ENCODE results near the gene FBXL7.

The FBXL7 gene

GRCh38 chr5:15646371-15646770 lies 146.4 kb downstream of the FBXL7 start (continued):
- TF ChIP-seq CREB5 (CRISPR knock-in tag; IDR thresholded peaks at IDR 0.05; ENCODE audit: low read depth) (no peak), ISL1 (CRISPR knock-in tag; IDR thresholded peaks at IDR 0.05) (no peak)

DNA sequence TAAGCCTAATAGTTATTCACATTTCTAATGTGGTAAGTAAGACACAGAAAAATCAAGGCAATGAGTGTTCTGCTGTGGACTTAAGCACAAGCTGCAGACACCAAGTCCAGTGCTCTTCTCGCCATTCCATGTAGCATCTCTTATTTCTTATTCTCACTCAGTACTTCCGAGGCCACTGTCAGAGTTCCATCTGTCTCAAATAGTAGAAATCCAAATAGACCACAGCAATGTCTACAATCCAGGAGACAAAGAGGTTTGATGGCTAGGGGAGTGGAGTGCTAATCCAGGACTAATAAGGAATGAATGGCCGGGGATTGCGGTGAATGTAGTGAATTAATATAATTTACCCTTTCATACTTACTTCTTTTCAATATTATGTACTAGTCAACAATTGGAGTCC lies 147.3 kb downstream of the FBXL7 start:
- TF ChIP-seq ZFP30 (CRISPR knock-in tag; IDR thresholded peaks at IDR 0.05) (no peak), RARB (CRISPR knock-in tag; IDR thresholded peaks at IDR 0.05) (no peak), GLIS3 (CRISPR knock-in tag; IDR thresholded peaks at IDR 0.05) (no peak), TCF4 (CRISPR knock-in tag; IDR thresholded peaks at IDR 0.05; ENCODE audit: borderline replicate concordance) (no peak), ZNF565 (CRISPR knock-in tag; conservative IDR thresholded peaks at IDR 0.05; ENCODE audit: low read depth) (no peak), ARNTL (CRISPR knock-in tag; IDR thresholded peaks at IDR 0.05; ENCODE audit: borderline replicate concordance, low read depth) (no peak), ZNF70 (CRISPR knock-in tag; IDR thresholded peaks at IDR 0.05) (no peak), CREB5 (CRISPR knock-in tag; IDR thresholded peaks at IDR 0.05; ENCODE audit: low read depth) (no peak), CSDC2 (CRISPR knock-in tag; IDR thresholded peaks at IDR 0.05) (no peak), ZFP3 (CRISPR knock-in tag; IDR thresholded peaks at IDR 0.05) (no peak), OSR1 (CRISPR knock-in tag; IDR thresholded peaks at IDR 0.05) (no peak), ESRRG (CRISPR knock-in tag; IDR thresholded peaks at IDR 0.05) (no peak)
- TF ChIP-seq, protein P1, sequence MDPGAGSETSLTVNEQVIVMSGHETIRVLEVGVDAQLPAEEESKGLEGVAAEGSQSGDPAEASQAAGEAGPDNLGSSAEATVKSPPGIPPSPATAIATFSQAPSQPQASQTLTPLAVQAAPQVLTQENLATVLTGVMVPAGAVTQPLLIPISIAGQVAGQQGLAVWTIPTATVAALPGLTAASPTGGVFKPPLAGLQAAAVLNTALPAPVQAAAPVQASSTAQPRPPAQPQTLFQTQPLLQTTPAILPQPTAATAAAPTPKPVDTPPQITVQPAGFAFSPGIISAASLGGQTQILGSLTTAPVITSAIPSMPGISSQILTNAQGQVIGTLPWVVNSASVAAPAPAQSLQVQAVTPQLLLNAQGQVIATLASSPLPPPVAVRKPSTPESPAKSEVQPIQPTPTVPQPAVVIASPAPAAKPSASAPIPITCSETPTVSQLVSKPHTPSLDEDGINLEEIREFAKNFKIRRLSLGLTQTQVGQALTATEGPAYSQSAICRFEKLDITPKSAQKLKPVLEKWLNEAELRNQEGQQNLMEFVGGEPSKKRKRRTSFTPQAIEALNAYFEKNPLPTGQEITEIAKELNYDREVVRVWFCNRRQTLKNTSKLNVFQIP (CRISPR knock-in tag; IDR thresholded peaks at IDR 0.05; ENCODE audit: borderline replicate concordance, low read depth): no peak
- TF ChIP-seq, protein P2, sequence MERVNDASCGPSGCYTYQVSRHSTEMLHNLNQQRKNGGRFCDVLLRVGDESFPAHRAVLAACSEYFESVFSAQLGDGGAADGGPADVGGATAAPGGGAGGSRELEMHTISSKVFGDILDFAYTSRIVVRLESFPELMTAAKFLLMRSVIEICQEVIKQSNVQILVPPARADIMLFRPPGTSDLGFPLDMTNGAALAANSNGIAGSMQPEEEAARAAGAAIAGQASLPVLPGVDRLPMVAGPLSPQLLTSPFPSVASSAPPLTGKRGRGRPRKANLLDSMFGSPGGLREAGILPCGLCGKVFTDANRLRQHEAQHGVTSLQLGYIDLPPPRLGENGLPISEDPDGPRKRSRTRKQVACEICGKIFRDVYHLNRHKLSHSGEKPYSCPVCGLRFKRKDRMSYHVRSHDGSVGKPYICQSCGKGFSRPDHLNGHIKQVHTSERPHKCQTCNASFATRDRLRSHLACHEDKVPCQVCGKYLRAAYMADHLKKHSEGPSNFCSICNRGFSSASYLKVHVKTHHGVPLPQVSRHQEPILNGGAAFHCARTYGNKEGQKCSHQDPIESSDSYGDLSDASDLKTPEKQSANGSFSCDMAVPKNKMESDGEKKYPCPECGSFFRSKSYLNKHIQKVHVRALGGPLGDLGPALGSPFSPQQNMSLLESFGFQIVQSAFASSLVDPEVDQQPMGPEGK (CRISPR knock-in tag; IDR thresholded peaks at IDR 0.05; ENCODE audit: borderline replicate concordance): no peak
- TF ChIP-seq, protein P3, sequence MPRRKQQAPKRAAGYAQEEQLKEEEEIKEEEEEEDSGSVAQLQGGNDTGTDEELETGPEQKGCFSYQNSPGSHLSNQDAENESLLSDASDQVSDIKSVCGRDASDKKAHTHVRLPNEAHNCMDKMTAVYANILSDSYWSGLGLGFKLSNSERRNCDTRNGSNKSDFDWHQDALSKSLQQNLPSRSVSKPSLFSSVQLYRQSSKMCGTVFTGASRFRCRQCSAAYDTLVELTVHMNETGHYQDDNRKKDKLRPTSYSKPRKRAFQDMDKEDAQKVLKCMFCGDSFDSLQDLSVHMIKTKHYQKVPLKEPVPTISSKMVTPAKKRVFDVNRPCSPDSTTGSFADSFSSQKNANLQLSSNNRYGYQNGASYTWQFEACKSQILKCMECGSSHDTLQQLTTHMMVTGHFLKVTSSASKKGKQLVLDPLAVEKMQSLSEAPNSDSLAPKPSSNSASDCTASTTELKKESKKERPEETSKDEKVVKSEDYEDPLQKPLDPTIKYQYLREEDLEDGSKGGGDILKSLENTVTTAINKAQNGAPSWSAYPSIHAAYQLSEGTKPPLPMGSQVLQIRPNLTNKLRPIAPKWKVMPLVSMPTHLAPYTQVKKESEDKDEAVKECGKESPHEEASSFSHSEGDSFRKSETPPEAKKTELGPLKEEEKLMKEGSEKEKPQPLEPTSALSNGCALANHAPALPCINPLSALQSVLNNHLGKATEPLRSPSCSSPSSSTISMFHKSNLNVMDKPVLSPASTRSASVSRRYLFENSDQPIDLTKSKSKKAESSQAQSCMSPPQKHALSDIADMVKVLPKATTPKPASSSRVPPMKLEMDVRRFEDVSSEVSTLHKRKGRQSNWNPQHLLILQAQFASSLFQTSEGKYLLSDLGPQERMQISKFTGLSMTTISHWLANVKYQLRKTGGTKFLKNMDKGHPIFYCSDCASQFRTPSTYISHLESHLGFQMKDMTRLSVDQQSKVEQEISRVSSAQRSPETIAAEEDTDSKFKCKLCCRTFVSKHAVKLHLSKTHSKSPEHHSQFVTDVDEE (CRISPR knock-in tag; IDR thresholded peaks at IDR 0.05): no peak

GRCh38 chr5:15650266-15650665 lies 150.3 kb downstream of the FBXL7 start:
- TF ChIP-seq GLIS3 (CRISPR knock-in tag; IDR thresholded peaks at IDR 0.05) (no peak), TCF4 (CRISPR knock-in tag; IDR thresholded peaks at IDR 0.05; ENCODE audit: borderline replicate concordance) (no peak), PPARA (CRISPR knock-in tag; IDR thresholded peaks at IDR 0.05; ENCODE audit: borderline replicate concordance) (no peak), ZFP30 (CRISPR knock-in tag; IDR thresholded peaks at IDR 0.05) (no peak), ZNF70 (CRISPR knock-in tag; IDR thresholded peaks at IDR 0.05) (no peak), BACH2 (CRISPR knock-in tag; IDR thresholded peaks at IDR 0.05; ENCODE audit: borderline replicate concordance) (no peak), ZFP3 (CRISPR knock-in tag; IDR thresholded peaks at IDR 0.05) (no peak), CSDC2 (CRISPR knock-in tag; IDR thresholded peaks at IDR 0.05) (no peak), ARNTL (CRISPR knock-in tag; IDR thresholded peaks at IDR 0.05; ENCODE audit: borderline replicate concordance, low read depth) (no peak), SNAI2 (CRISPR knock-in tag; IDR thresholded peaks at IDR 0.05) (no peak), ESRRG (CRISPR knock-in tag; IDR thresholded peaks at IDR 0.05) (no peak), CREB5 (CRISPR knock-in tag; IDR thresholded peaks at IDR 0.05; ENCODE audit: low read depth) (no peak), ZC3H10 (CRISPR knock-in tag; IDR thresholded peaks at IDR 0.05) (no peak), ZNF565 (CRISPR knock-in tag; conservative IDR thresholded peaks at IDR 0.05; ENCODE audit: low read depth) (no peak)
- TF ChIP-seq, protein P1 (CRISPR knock-in tag; IDR thresholded peaks at IDR 0.05; ENCODE audit: borderline replicate concordance, low read depth): no peak
- TF ChIP-seq, protein P3 (CRISPR knock-in tag; IDR thresholded peaks at IDR 0.05): no peak
- no peak for ATAC-seq

More for the DNA sequence above, 147.3 kb downstream of the FBXL7 start:
- ATAC-seq: no peak
